Measurements from ENCODE around the gene PLEKHG2.

The PLEKHG2 gene

GRCh38 chr19:39402346-39403300, 9.8 kb upstream of the PLEKHG2 start:
- H3K4me1 ChIP-seq (ENCODE audit: control insufficient read depth, insufficient read depth, low read length) = peaks cover 50% of the 10 kb centered on the region
- peak overlapping the region; percentile 67 for H3K4me3 ChIP-seq (ENCODE audit: low read length)
- peak overlapping the region; percentile 96 for H3K9ac ChIP-seq (ENCODE audit: low read depth, low read length)
- peaks cover 4% of the 10 kb centered on the region for H3K36me3 ChIP-seq (ENCODE audit: insufficient read depth, low read length)
- H3K27me3 ChIP-seq (ENCODE audit: control insufficient read depth, insufficient read depth, low read length) = no peaks in the 10 kb centered on the region
- H3K4me2 ChIP-seq (ENCODE audit: low read length) = peak overlapping the region; percentile 91
- H3K9me3 ChIP-seq (replicated peaks; ENCODE audit: low read length) = no peaks in the 10 kb centered on the region

GRCh38 chr19:39403331-39404312, 8.8 kb upstream of the PLEKHG2 start:
- Histone ChIP-seq H3K4me3 (ENCODE audit: low read length) (peak overlapping the region; percentile 67), H3K36me3 (ENCODE audit: insufficient read depth, low read length) (peaks cover 14% of the 10 kb centered on the region), H3K4me1 (ENCODE audit: control insufficient read depth, insufficient read depth, low read length) (peaks cover 40% of the 10 kb centered on the region), H3K9ac (ENCODE audit: low read depth, low read length) (peak overlapping the region; percentile 96), H3K27me3 (ENCODE audit: control insufficient read depth, insufficient read depth, low read length) (no peaks in the 10 kb centered on the region), H3K9me3 (replicated peaks; ENCODE audit: low read length) (no peaks in the 10 kb centered on the region), H3K4me2 (ENCODE audit: low read length) (peak overlapping the region; percentile 91)

- Histone ChIP-seq H3K4me1 (ENCODE audit: control insufficient read depth, insufficient read depth, low read length) (peaks cover 44% of the 10 kb centered on the region), H3K4me2 (ENCODE audit: low read length) (peak overlapping the region; percentile 88), H3K9ac (ENCODE audit: low read depth, low read length) (peak overlapping the region; percentile 77), H3K9me3 (replicated peaks; ENCODE audit: low read length) (no peaks in the 10 kb centered on the region), H3K27me3 (ENCODE audit: control insufficient read depth, insufficient read depth, low read length) (no peaks in the 10 kb centered on the region), H3K4me3 (ENCODE audit: low read length) (no peak overlapping the region), H3K36me3 (ENCODE audit: insufficient read depth, low read length) (peaks cover 15% of the 10 kb centered on the region)
Observed at GRCh38 chr19:39405261-39405957, 7.1 kb upstream of the PLEKHG2 start.

- Histone ChIP-seq H3K4me2 (ENCODE audit: low read length) (peak overlapping the region; percentile 88), H3K36me3 (ENCODE audit: insufficient read depth, low read length) (peaks cover 15% of the 10 kb centered on the region), H3K4me3 (ENCODE audit: low read length) (peak overlapping the region; percentile 80), H3K4me1 (ENCODE audit: control insufficient read depth, insufficient read depth, low read length) (peaks cover 49% of the 10 kb centered on the region), H3K9me3 (replicated peaks; ENCODE audit: low read length) (no peaks in the 10 kb centered on the region), H3K9ac (ENCODE audit: low read depth, low read length) (peak overlapping the region; percentile 77), H3K27me3 (ENCODE audit: control insufficient read depth, insufficient read depth, low read length) (no peaks in the 10 kb centered on the region)
Observed at GRCh38 chr19:39405958-39406655, 6.4 kb upstream of the PLEKHG2 start.

GRCh38 chr19:39406656-39407409, 5.6 kb upstream of the PLEKHG2 start, which contains the start of gene ZFP36:
TSS of gene ZFP36 (plus strand) at chr19:39406847. CDS start at chr19:39406905, 58 bp downstream.
- H3K36me3 ChIP-seq (ENCODE audit: insufficient read depth, low read length) = peaks cover 15% of the 10 kb centered on the region
- H3K9me3 ChIP-seq (replicated peaks; ENCODE audit: low read length) = no peaks in the 10 kb centered on the region
- peaks cover 47% of the 10 kb centered on the region for H3K4me1 ChIP-seq (ENCODE audit: control insufficient read depth, insufficient read depth, low read length)
- no peaks in the 10 kb centered on the region for H3K27me3 ChIP-seq (ENCODE audit: control insufficient read depth, insufficient read depth, low read length)
- peak within 1 kb of the TSS; percentile 91 for H3K9ac ChIP-seq (ENCODE audit: low read depth, low read length)
- H3K4me2 ChIP-seq (ENCODE audit: low read length) = peak within 1 kb of the TSS; percentile 88
- peak within 1 kb of the TSS; percentile 80 for H3K4me3 ChIP-seq (ENCODE audit: low read length)

GRCh38 chr19:39407410-39407659, 5.1 kb upstream of the PLEKHG2 start:
- Histone ChIP-seq H3K9me3 (replicated peaks; ENCODE audit: low read length) (no peaks in the 10 kb centered on the region), H3K4me1 (ENCODE audit: control insufficient read depth, insufficient read depth, low read length) (peaks cover 42% of the 10 kb centered on the region), H3K9ac (ENCODE audit: low read depth, low read length) (peak overlapping the region; percentile 91), H3K4me2 (ENCODE audit: low read length) (peak overlapping the region; percentile 86), H3K4me3 (ENCODE audit: low read length) (peak overlapping the region; percentile 80), H3K27me3 (ENCODE audit: control insufficient read depth, insufficient read depth, low read length) (no peaks in the 10 kb centered on the region), H3K36me3 (ENCODE audit: insufficient read depth, low read length) (peaks cover 15% of the 10 kb centered on the region)

- Histone ChIP-seq H3K9ac (ENCODE audit: low read depth, low read length) (peak overlapping the region; percentile 91), H3K36me3 (ENCODE audit: insufficient read depth, low read length) (peaks cover 15% of the 10 kb centered on the region), H3K4me1 (ENCODE audit: control insufficient read depth, insufficient read depth, low read length) (peaks cover 37% of the 10 kb centered on the region), H3K4me3 (ENCODE audit: low read length) (peak overlapping the region; percentile 80), H3K4me2 (ENCODE audit: low read length) (peak overlapping the region; percentile 86), H3K9me3 (replicated peaks; ENCODE audit: low read length) (no peaks in the 10 kb centered on the region), H3K27me3 (ENCODE audit: control insufficient read depth, insufficient read depth, low read length) (no peaks in the 10 kb centered on the region)
Observed at GRCh38 chr19:39407660-39408391, 4.6 kb upstream of the PLEKHG2 start.

GRCh38 chr19:39408392-39409207, 3.9 kb upstream of the PLEKHG2 start:
- Histone ChIP-seq H3K4me1 (ENCODE audit: control insufficient read depth, insufficient read depth, low read length) (peaks cover 31% of the 10 kb centered on the region), H3K27me3 (ENCODE audit: control insufficient read depth, insufficient read depth, low read length) (no peaks in the 10 kb centered on the region), H3K9ac (ENCODE audit: low read depth, low read length) (peak overlapping the region; percentile 91), H3K4me3 (ENCODE audit: low read length) (peak overlapping the region; percentile 80), H3K9me3 (replicated peaks; ENCODE audit: low read length) (no peaks in the 10 kb centered on the region), H3K4me2 (ENCODE audit: low read length) (peak overlapping the region; percentile 86), H3K36me3 (ENCODE audit: insufficient read depth, low read length) (peaks cover 15% of the 10 kb centered on the region)
